NK-92 treated with Interleukin-12 subunit alpha and Interleukin-12 subunit beta, amount 100 ng/mL, for 24 hours (cell line): ENCODE measurements around the gene CACNA1B.

Experiments used
- DNase-seq: peaks from one replicate; lab custom pipeline; 2025; lab: John Stamatoyannopoulos, UW

The CACNA1B gene

GRCh38 chr9:138040446-138041430 lies 163.2 kb downstream of the CACNA1B start:
- no peak for DNase-seq

- no peak for DNase-seq
Observed at GRCh38 chr9:138042146-138042545, 164.6 kb downstream of the CACNA1B start.

- no peak for DNase-seq
Observed at GRCh38 chr9:138042640-138043039, 165.1 kb downstream of the CACNA1B start.

- no peak for DNase-seq
Observed at GRCh38 chr9:138043061-138043410, 165.5 kb downstream of the CACNA1B start.

GRCh38 chr9:138043411-138044345 lies 166.1 kb downstream of the CACNA1B start:
- no peak for DNase-seq

GRCh38 chr9:138044485-138045383 lies 167.2 kb downstream of the CACNA1B start:
- no peak for DNase-seq

GRCh38 chr9:138045541-138046490 lies 168.2 kb downstream of the CACNA1B start:
- no peak for DNase-seq

GRCh38 chr9:138046641-138047301 lies 169.2 kb downstream of the CACNA1B start:
- DNase-seq, result no peak

GRCh38 chr9:138047469-138048040 lies 170.0 kb downstream of the CACNA1B start:
- no peak for DNase-seq

GRCh38 chr9:138048184-138048583 lies 170.6 kb downstream of the CACNA1B start:
- DNase-seq, result no peak

GRCh38 chr9:138049085-138049778 lies 171.7 kb downstream of the CACNA1B start:
- DNase-seq, result no peak

- DNase-seq, result no peak
Observed at GRCh38 chr9:138049779-138050471, 172.3 kb downstream of the CACNA1B start.

GRCh38 chr9:138050472-138051330 lies 173.1 kb downstream of the CACNA1B start:
- DNase-seq, result no peak

GRCh38 chr9:138051586-138052321 lies 174.2 kb downstream of the CACNA1B start:
- no peak for DNase-seq

- no peak for DNase-seq
Observed at GRCh38 chr9:138052322-138052615, 174.7 kb downstream of the CACNA1B start.

- no peak for DNase-seq
Observed at GRCh38 chr9:138052635-138053320, 175.2 kb downstream of the CACNA1B start.
